DND-41 (cell line): ENCODE measurements around the gene ATXN2L.

Source experiments
- CTCF ChIP-seq: IDR thresholded peaks from 2 replicates; pipeline ENCODE4 v1.5.1; 2012; ENCODE audit warnings: borderline replicate concordance, low read length, moderate library complexity, mild to moderate bottlenecking; ENCODE audit not compliant: poor library complexity, severe bottlenecking; ENCODE audit errors: extremely low read depth
- EZH2 ChIP-seq: IDR thresholded peaks from 3 replicates; pipeline ENCODE4 v1.6.1; 2012; ENCODE audit warnings: borderline replicate concordance, low read depth, mild to moderate bottlenecking, moderate library complexity, low read length, inconsistent platforms; ENCODE audit not compliant: severe bottlenecking

- TF ChIP-seq EZH2 (no peak), CTCF (no peak)
Measured at GRCh38 chr16:28843766-28844165, 21.0 kb downstream of the ATXN2L start.
